ENCODE data around the gene TUBGCP3. TPM values are rescaled to one million over a fixed set of nuclear protein-coding genes. Genes with fewer than 3 reads are reported as not detected.

TUBGCP3 gene
- total RNA-seq, 1 donor from 2014 or later, result 14.0 TPM

GRCh38 chr13:112445411-112446271 is 142.3 kb downstream of the TUBGCP3 start:
- no peak overlapping the region for H2AFZ ChIP-seq (ENCODE audit: low read depth, low read length)
- no peak for TF ChIP-seq CTCF (IDR thresholded peaks at IDR 0.05; ENCODE audit: insufficient read depth, low read depth, low read length)
- TF ChIP-seq EZH2 (IDR thresholded peaks at IDR 0.05; ENCODE audit: insufficient read depth, low read length), result no peak
- Mint-ChIP-seq H3K9me3 (ENCODE audit: unreplicated experiment) (peaks cover 2% of the 10 kb centered on the region), H3K27ac (ENCODE audit: unreplicated experiment) (no peak overlapping the region), H3K27me3 (ENCODE audit: low read depth, unreplicated experiment) (peaks cover 81% of the 10 kb centered on the region), H3K36me3 (ENCODE audit: low read depth, unreplicated experiment) (no peaks in the 10 kb centered on the region), H3K4me3 (ENCODE audit: unreplicated experiment) (no peak overlapping the region), H3K4me1 (ENCODE audit: low read depth, unreplicated experiment) (no peaks in the 10 kb centered on the region)
- no peaks in the 10 kb centered on the region for H3K79me2 ChIP-seq (ENCODE audit: insufficient read depth, low read length)
- no peaks in the 10 kb centered on the region for H4K20me1 ChIP-seq (ENCODE audit: insufficient read depth, low read length)
- no peaks in the 10 kb centered on the region for H3K4me1 ChIP-seq (ENCODE audit: insufficient read depth, low read length)
- no peak overlapping the region for H3K4me2 ChIP-seq (ENCODE audit: low read length)
- FAIRE-seq (no peak), DNase-seq (ENCODE audit: low read depth) (no peak)
- no peaks in the 10 kb centered on the region for H3K27me3 ChIP-seq (ENCODE audit: insufficient read depth, low read length)
- H3K9ac ChIP-seq (ENCODE audit: low read length), result no peak overlapping the region
- no peaks in the 10 kb centered on the region for H3K36me3 ChIP-seq (ENCODE audit: insufficient read depth, low read length)
- H3K9me3 ChIP-seq (ENCODE audit: insufficient read depth, low read depth, low read length), result no peaks in the 10 kb centered on the region
- no peak overlapping the region for H3K4me3 ChIP-seq (ENCODE audit: insufficient read depth, low read depth, low read length)
- no peak overlapping the region for H3K27ac ChIP-seq (ENCODE audit: low read depth, low read length)

- no peaks in the 10 kb centered on the region for H4K20me1 ChIP-seq (ENCODE audit: insufficient read depth, low read length)
- DNase-seq (ENCODE audit: low read depth) (no peak), FAIRE-seq (no peak)
- H3K79me2 ChIP-seq (ENCODE audit: insufficient read depth, low read length), result no peaks in the 10 kb centered on the region
- TF ChIP-seq CTCF (IDR thresholded peaks at IDR 0.05; ENCODE audit: insufficient read depth, low read depth, low read length) (no peak), EZH2 (IDR thresholded peaks at IDR 0.05; ENCODE audit: insufficient read depth, low read length) (no peak)
- H3K4me1 ChIP-seq (ENCODE audit: insufficient read depth, low read length), result no peaks in the 10 kb centered on the region
- no peaks in the 10 kb centered on the region for H3K36me3 ChIP-seq (ENCODE audit: insufficient read depth, low read length)
- no peak overlapping the region for H3K27ac ChIP-seq (ENCODE audit: low read depth, low read length)
- no peaks in the 10 kb centered on the region for H3K36me3 Mint-ChIP-seq (ENCODE audit: low read depth, unreplicated experiment)
- H3K9ac ChIP-seq (ENCODE audit: low read length), result no peak overlapping the region
- H3K4me1 Mint-ChIP-seq (ENCODE audit: low read depth, unreplicated experiment), result no peaks in the 10 kb centered on the region
- no peaks in the 10 kb centered on the region for H3K9me3 ChIP-seq (ENCODE audit: insufficient read depth, low read depth, low read length)
- peaks cover 83% of the 10 kb centered on the region for H3K27me3 Mint-ChIP-seq (ENCODE audit: low read depth, unreplicated experiment)
- no peak overlapping the region for H3K27ac Mint-ChIP-seq (ENCODE audit: unreplicated experiment)
- H3K4me3 Mint-ChIP-seq (ENCODE audit: unreplicated experiment), result no peak overlapping the region
- no peak overlapping the region for H2AFZ ChIP-seq (ENCODE audit: low read depth, low read length)
- no peak overlapping the region for H3K4me2 ChIP-seq (ENCODE audit: low read length)
- peaks cover 8% of the 10 kb centered on the region for H3K9me3 Mint-ChIP-seq (ENCODE audit: unreplicated experiment)
- H3K27me3 ChIP-seq (ENCODE audit: insufficient read depth, low read length), result no peaks in the 10 kb centered on the region
- H3K4me3 ChIP-seq (ENCODE audit: insufficient read depth, low read depth, low read length), result no peak overlapping the region
Measured at GRCh38 chr13:112444416-112445399, 143.2 kb downstream of the TUBGCP3 start.
